ENCODE data around the gene DOCK2. TPM values are rescaled to one million over a fixed set of nuclear protein-coding genes. Genes with fewer than 3 reads are reported as not detected.

Gene DOCK2
- polyA plus RNA-seq, 1 of the 3 experiments (the other 2 are of a cell fraction): 3.8 TPM

DNA sequence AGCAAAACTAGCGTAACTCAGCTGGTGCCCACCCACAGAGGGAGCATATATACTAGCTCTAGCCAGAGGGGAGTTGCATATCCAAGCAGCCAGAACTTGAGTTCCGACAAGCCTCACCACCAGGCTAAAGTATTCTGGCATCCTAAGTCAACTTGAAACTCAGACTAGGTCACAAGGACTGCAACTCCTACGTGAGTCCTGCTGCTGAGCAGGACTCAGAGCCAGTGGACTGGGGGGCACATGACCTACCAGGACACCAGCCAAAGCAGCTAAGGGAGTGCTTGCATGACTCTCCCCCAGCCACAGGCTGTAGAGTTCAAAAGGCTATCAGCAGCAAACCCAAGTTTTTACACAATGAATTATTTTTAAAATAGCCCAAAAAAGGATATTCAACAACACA, 27.4 kb upstream of the DOCK2 start:
- H3F3A ChIP-seq (replicated peaks; ENCODE audit: insufficient read depth): peaks cover 26% of the 10 kb centered on the region
- CTCF ChIA-PET: no interaction called here
- DNase-seq: no peak

DNA sequence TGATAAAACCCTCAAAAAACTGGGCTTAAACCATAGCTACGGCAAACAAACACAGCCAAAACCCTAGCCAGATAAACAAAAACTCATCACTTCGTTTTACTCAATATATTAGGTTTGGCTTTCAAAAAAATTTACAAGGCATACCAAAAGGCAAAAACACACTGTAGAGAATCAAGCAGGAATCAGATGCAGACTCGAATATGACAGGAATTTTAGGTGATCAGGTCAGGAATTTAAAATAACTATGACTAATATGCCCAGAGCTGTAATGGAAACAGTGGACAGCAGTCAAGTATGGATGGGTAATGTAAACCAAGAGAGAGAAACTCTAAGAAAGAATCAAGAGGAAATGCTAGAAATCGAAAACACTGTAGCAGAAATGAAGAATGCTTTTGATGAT, 26.5 kb upstream of the DOCK2 start:
- POLR2A ChIA-PET: no interaction called here
- no peak for TF ChIP-seq FOSL2 (IDR thresholded peaks at IDR 0.05; ENCODE audit: borderline replicate concordance, low read depth)
- TF ChIP-seq FOXJ3 (CRISPR knock-in tag; IDR thresholded peaks at IDR 0.05): no peak
- TF ChIP-seq, protein P1, sequence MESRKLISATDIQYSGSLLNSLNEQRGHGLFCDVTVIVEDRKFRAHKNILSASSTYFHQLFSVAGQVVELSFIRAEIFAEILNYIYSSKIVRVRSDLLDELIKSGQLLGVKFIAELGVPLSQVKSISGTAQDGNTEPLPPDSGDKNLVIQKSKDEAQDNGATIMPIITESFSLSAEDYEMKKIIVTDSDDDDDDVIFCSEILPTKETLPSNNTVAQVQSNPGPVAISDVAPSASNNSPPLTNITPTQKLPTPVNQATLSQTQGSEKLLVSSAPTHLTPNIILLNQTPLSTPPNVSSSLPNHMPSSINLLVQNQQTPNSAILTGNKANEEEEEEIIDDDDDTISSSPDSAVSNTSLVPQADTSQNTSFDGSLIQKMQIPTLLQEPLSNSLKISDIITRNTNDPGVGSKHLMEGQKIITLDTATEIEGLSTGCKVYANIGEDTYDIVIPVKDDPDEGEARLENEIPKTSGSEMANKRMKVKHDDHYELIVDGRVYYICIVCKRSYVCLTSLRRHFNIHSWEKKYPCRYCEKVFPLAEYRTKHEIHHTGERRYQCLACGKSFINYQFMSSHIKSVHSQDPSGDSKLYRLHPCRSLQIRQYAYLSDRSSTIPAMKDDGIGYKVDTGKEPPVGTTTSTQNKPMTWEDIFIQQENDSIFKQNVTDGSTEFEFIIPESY (IDR thresholded peaks at IDR 0.05; ENCODE audit: borderline replicate concordance, low read depth): no peak
- TF ChIP-seq GATA2 (CRISPR knock-in tag; IDR thresholded peaks at IDR 0.05): no peak
- TF ChIP-seq, protein P2, sequence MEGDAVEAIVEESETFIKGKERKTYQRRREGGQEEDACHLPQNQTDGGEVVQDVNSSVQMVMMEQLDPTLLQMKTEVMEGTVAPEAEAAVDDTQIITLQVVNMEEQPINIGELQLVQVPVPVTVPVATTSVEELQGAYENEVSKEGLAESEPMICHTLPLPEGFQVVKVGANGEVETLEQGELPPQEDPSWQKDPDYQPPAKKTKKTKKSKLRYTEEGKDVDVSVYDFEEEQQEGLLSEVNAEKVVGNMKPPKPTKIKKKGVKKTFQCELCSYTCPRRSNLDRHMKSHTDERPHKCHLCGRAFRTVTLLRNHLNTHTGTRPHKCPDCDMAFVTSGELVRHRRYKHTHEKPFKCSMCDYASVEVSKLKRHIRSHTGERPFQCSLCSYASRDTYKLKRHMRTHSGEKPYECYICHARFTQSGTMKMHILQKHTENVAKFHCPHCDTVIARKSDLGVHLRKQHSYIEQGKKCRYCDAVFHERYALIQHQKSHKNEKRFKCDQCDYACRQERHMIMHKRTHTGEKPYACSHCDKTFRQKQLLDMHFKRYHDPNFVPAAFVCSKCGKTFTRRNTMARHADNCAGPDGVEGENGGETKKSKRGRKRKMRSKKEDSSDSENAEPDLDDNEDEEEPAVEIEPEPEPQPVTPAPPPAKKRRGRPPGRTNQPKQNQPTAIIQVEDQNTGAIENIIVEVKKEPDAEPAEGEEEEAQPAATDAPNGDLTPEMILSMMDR (IDR thresholded peaks at IDR 0.05): no peak
- no peak for TF ChIP-seq FOXM1 (IDR thresholded peaks at IDR 0.05; ENCODE audit: low read depth)
- no peak for TF ChIP-seq NRF1 (IDR thresholded peaks at IDR 0.05; ENCODE audit: low read depth, low read length)
- no peak for TF ChIP-seq RCOR1 (IDR thresholded peaks at IDR 0.05; ENCODE audit: low read length)
- no peak for TF ChIP-seq TAF1 (IDR thresholded peaks at IDR 0.05; ENCODE audit: borderline replicate concordance, low read depth, low read length)
- TF ChIP-seq RFX5 (IDR thresholded peaks at IDR 0.05; ENCODE audit: low read length): no peak
- no peak for TF ChIP-seq POLR2AphosphoS5 (IDR thresholded peaks at IDR 0.05; ENCODE audit: low read depth, low read length)
- H4K20me1 ChIP-seq (ENCODE audit: insufficient read depth): no peaks in the 10 kb centered on the region

More for the DNA sequence above, 27.4 kb upstream of the DOCK2 start:
- POLR2A ChIA-PET: no interaction called here
- no peaks in the 10 kb centered on the region for H3K9me2 ChIP-seq
- no peak overlapping the region for H3K27ac ChIP-seq (ENCODE audit: low read depth in 2 of 2, low read length in 1 of 2)
- H3K79me2 ChIP-seq (ENCODE audit: insufficient read depth): no peaks in the 10 kb centered on the region
- H3K9me3 ChIP-seq: peaks cover 32% of the 10 kb centered on the region
- H4K20me1 ChIP-seq (ENCODE audit: insufficient read depth): no peaks in the 10 kb centered on the region
- no peaks in the 10 kb centered on the region for H3K4me1 ChIP-seq (ENCODE audit: control insufficient read depth in 1 of 2, insufficient read depth in 2 of 2, low read depth in 1 of 2, low read length in 1 of 2)
- peaks cover 9 to 15% of the 10 kb centered on the region in 2 experiments for H3K36me3 ChIP-seq (replicated peaks in 1 of 2; ENCODE audit: control insufficient read depth in 1 of 2, insufficient read depth in 2 of 2, low read length in 1 of 2)
- H3K9ac ChIP-seq: no peak overlapping the region
- H3K27me3 ChIP-seq (ENCODE audit: insufficient read depth): no peaks in the 10 kb centered on the region
- 90% methylated on average over 3 of the region's 3 CpGs for WGBS (ENCODE audit: low lambda C conversion rate)
- H3K4me3 ChIP-seq (ENCODE audit: low read depth in 2 of 2, low read length in 1 of 2): no peak overlapping the region
- TF ChIP-seq SIN3A (IDR thresholded peaks at IDR 0.05; ENCODE audit: borderline replicate concordance, low read depth, low read length) (no peak), GABPA (IDR thresholded peaks at IDR 0.05; ENCODE audit: low read depth) (no peak)
- no peak overlapping the region for H3K4me2 ChIP-seq
- no peak overlapping the region for H2AFZ ChIP-seq (ENCODE audit: low read depth)

More for the DNA sequence above, 26.5 kb upstream of the DOCK2 start:
- Histone ChIP-seq H3K36me3 (replicated peaks in 1 of 2; ENCODE audit: control insufficient read depth in 1 of 2, insufficient read depth in 2 of 2, low read length in 1 of 2) (peaks cover 4 to 6% of the 10 kb centered on the region in 2 experiments), H3K4me2 (no peak overlapping the region), H3K9ac (no peak overlapping the region), H2AFZ (ENCODE audit: low read depth) (no peak overlapping the region), H3K9me2 (no peaks in the 10 kb centered on the region), H3K27me3 (ENCODE audit: insufficient read depth) (no peaks in the 10 kb centered on the region), H3K27ac (ENCODE audit: low read depth in 2 of 2, low read length in 1 of 2) (no peak overlapping the region), H3K9me3 (peaks cover 32% of the 10 kb centered on the region), H3F3A (replicated peaks; ENCODE audit: insufficient read depth) (peaks cover 25% of the 10 kb centered on the region), H3K79me2 (ENCODE audit: insufficient read depth) (no peaks in the 10 kb centered on the region), H3K4me3 (ENCODE audit: low read depth in 2 of 2, low read length in 1 of 2) (no peak overlapping the region), H3K4me1 (ENCODE audit: control insufficient read depth in 1 of 2, insufficient read depth in 2 of 2, low read depth in 1 of 2, low read length in 1 of 2) (no peaks in the 10 kb centered on the region)
- WGBS (ENCODE audit: low lambda C conversion rate): 43% methylated on average over 4 of the region's 4 CpGs
- CTCF ChIA-PET: no interaction called here
- no peak for DNase-seq

All from SK-N-SH (cell line).